Stimulated activated CD4-positive, alpha-beta T cell treated with anti-CD3 and anti-CD28 coated beads, Interleukin-12 subunit alpha, Interleukin-12 subunit beta, amount 100 ng/mL, for 4 hours (primary cell): ENCODE results near the gene MYOM1.

Experiments used
- DNase-seq: peaks from one replicate; pipeline ENCODE4 v3.0.0-alpha.2; 2020

Gene MYOM1

GRCh38 chr18:3147935-3148554 is 71.7 kb downstream of the MYOM1 start:
- no peak for DNase-seq

- DNase-seq: no peak
These were observed 78.7 kb downstream of the MYOM1 start for GRCh38 chr18:3140986-3141639.

- DNase-seq: no peak
These were observed 79.4 kb downstream of the MYOM1 start for GRCh38 chr18:3140342-3140741.

- no peak for DNase-seq
These were observed 80.4 kb downstream of the MYOM1 start for GRCh38 chr18:3139406-3139805.

GRCh38 chr18:3138274-3138975 is 81.3 kb downstream of the MYOM1 start:
- no peak for DNase-seq

GRCh38 chr18:3135536-3135935 is 84.2 kb downstream of the MYOM1 start:
- no peak for DNase-seq

- DNase-seq: no peak
These were observed 87.1 kb downstream of the MYOM1 start for GRCh38 chr18:3132700-3133099.

- no peak for DNase-seq
These were observed 89.4 kb downstream of the MYOM1 start for GRCh38 chr18:3130344-3130743.

- peak; percentile 80 for DNase-seq
These were observed 90.5 kb downstream of the MYOM1 start for GRCh38 chr18:3129053-3129864.

- no peak for DNase-seq
These were observed 93.2 kb downstream of the MYOM1 start for GRCh38 chr18:3126457-3127097.

- DNase-seq: no peak
These were observed 94.9 kb downstream of the MYOM1 start for GRCh38 chr18:3124822-3125221.

GRCh38 chr18:3122851-3123250 is 96.9 kb downstream of the MYOM1 start:
- no peak for DNase-seq

- no peak for DNase-seq
These were observed 98.5 kb downstream of the MYOM1 start for GRCh38 chr18:3121259-3121658.

- no peak for DNase-seq
These were observed 99.4 kb downstream of the MYOM1 start for GRCh38 chr18:3120356-3120755.

GRCh38 chr18:3119401-3120341 is 100.1 kb downstream of the MYOM1 start:
- DNase-seq: no peak

- no peak for DNase-seq
These were observed 101.4 kb downstream of the MYOM1 start for GRCh38 chr18:3118195-3119010.

- DNase-seq: no peak
These were observed 102.1 kb downstream of the MYOM1 start for GRCh38 chr18:3117493-3118192.

- no peak for DNase-seq
These were observed 104.2 kb downstream of the MYOM1 start for GRCh38 chr18:3115447-3116030.

- no peak for DNase-seq
These were observed 105.3 kb downstream of the MYOM1 start for GRCh38 chr18:3114451-3114850.

GRCh38 chr18:3114026-3114425 is 105.7 kb downstream of the MYOM1 start:
- DNase-seq: no peak
